Measurements from ENCODE around the gene ATXN10.

Gene ATXN10

DNA sequence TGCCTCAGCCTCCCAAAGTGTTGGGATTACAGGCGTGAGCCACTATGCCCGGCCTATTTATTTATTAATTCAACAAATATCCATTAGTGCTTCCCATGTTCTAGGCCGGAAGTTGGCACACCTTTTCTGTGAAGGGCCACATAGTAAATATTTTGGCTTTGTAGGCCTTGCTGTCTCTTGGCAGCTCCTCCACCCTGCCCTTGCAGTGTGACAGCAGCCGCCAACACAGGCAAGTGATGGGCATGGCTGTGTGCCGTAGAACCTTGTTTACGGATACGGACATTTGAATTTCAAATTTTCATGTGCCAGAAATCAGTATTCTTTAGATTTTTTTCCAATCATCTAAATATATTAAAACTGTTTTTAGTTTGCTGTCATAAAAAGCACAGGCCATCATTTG is 165.9 kb downstream of the ATXN10 start:
- H3K4me1 ChIP-seq (ENCODE audit: control insufficient read depth, low read length), result no peaks in the 10 kb centered on the region
- H3K27ac ChIP-seq (ENCODE audit: low read depth, low read length), result no peak overlapping the region
- no peaks in the 10 kb centered on the region for H4K20me1 ChIP-seq (ENCODE audit: control insufficient read depth, insufficient read depth, low read depth, low read length)

DNA sequence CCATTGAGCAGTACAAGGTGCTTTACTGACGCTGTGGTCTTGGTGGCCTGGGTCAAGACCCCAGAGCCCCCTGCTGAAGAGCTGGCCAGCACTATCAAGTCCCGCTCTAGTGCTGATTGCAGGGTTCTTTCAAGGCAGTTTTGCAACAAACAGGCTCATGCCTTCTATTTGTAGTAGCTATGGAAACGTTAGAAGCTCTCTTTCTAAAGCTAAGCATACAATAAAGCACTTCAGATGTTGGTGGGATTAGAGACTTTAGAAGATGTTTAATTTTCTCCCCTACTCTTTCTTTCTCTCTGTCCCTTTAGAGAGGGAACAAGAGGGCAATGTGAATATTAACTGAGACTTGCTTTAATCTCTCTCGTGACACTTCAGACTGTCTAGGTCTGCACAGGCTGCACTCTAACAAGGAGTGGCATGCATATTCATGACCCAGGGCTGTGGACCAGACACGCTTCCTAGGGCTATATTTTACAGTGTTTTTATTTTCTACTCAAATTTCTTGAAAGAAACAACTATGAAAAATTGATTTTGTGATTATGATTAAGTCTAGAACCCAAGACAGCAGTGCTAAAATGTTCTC is 166.8 kb downstream of the ATXN10 start:
- Histone ChIP-seq H3K36me3 (ENCODE audit: control insufficient read depth, low read length) (peaks cover 30% of the 10 kb centered on the region), H3F3A (ENCODE audit: control insufficient read depth, insufficient read depth) (no peaks in the 10 kb centered on the region), H3K9me2 (replicated peaks; ENCODE audit: control insufficient read depth, low read length) (no peaks in the 10 kb centered on the region), H4K20me1 (ENCODE audit: control insufficient read depth, insufficient read depth, low read depth, low read length) (no peaks in the 10 kb centered on the region), H3K79me2 (ENCODE audit: control insufficient read depth, low read length) (no peaks in the 10 kb centered on the region), H3K27ac (ENCODE audit: low read depth, low read length) (no peak overlapping the region), H3K4me2 (ENCODE audit: low read length) (no peak overlapping the region), H3K27me3 (ENCODE audit: control insufficient read depth, low read length) (no peaks in the 10 kb centered on the region), H3K4me3 (ENCODE audit: low read length) (no peak overlapping the region), H3K9me3 (ENCODE audit: control insufficient read depth, insufficient read depth, low read length) (no peaks in the 10 kb centered on the region), H3K4me1 (ENCODE audit: control insufficient read depth, low read length) (no peaks in the 10 kb centered on the region)
- TF ChIP-seq EZH2phosphoT487 (IDR thresholded peaks at IDR 0.05; ENCODE audit: borderline replicate concordance, low read length), result no peak
- TF ChIP-seq, protein P1, sequence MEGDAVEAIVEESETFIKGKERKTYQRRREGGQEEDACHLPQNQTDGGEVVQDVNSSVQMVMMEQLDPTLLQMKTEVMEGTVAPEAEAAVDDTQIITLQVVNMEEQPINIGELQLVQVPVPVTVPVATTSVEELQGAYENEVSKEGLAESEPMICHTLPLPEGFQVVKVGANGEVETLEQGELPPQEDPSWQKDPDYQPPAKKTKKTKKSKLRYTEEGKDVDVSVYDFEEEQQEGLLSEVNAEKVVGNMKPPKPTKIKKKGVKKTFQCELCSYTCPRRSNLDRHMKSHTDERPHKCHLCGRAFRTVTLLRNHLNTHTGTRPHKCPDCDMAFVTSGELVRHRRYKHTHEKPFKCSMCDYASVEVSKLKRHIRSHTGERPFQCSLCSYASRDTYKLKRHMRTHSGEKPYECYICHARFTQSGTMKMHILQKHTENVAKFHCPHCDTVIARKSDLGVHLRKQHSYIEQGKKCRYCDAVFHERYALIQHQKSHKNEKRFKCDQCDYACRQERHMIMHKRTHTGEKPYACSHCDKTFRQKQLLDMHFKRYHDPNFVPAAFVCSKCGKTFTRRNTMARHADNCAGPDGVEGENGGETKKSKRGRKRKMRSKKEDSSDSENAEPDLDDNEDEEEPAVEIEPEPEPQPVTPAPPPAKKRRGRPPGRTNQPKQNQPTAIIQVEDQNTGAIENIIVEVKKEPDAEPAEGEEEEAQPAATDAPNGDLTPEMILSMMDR (IDR thresholded peaks at IDR 0.05; ENCODE audit: low read depth, low read length, poor library complexity, severe bottlenecking), result no peak

More for the DNA sequence above, 165.9 kb downstream of the ATXN10 start:
- H3K27me3 ChIP-seq (ENCODE audit: control insufficient read depth, low read length), result no peaks in the 10 kb centered on the region
- no peaks in the 10 kb centered on the region for H3K9me3 ChIP-seq (ENCODE audit: control insufficient read depth, insufficient read depth, low read length)
- no peaks in the 10 kb centered on the region for H3K9me2 ChIP-seq (replicated peaks; ENCODE audit: control insufficient read depth, low read length)
- TF ChIP-seq, protein P1 (IDR thresholded peaks at IDR 0.05; ENCODE audit: low read depth, low read length, poor library complexity, severe bottlenecking), result no peak
- TF ChIP-seq EZH2phosphoT487 (IDR thresholded peaks at IDR 0.05; ENCODE audit: borderline replicate concordance, low read length), result no peak
- H3K4me2 ChIP-seq (ENCODE audit: low read length), result no peak overlapping the region
- no peaks in the 10 kb centered on the region for H3F3A ChIP-seq (ENCODE audit: control insufficient read depth, insufficient read depth)
- peaks cover 21% of the 10 kb centered on the region for H3K36me3 ChIP-seq (ENCODE audit: control insufficient read depth, low read length)
- H3K79me2 ChIP-seq (ENCODE audit: control insufficient read depth, low read length), result no peaks in the 10 kb centered on the region
- no peak overlapping the region for H3K4me3 ChIP-seq (ENCODE audit: low read length)

DNA sequence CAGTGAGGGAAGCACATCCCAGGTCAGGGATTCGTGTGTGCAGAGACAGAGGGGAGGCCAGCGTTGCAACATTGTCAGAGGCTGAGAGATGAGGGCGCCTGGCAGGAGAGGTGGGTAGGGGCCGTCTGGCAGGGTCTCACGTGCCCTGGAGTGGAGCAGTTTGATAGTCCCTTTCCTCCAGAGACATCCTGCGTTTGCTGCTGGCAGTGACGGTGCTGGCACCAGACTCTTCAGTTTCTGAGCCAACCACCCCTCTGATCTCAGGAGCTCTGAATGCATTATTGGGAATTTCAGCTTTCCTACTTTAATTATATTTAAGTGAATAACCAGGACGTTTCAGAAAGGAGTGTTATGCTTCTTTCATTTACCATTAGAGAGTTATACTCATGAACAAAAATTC is 168.8 kb downstream of the ATXN10 start:
- H4K20me1 ChIP-seq (ENCODE audit: control insufficient read depth, insufficient read depth, low read depth, low read length), result no peaks in the 10 kb centered on the region
- H3K79me2 ChIP-seq (ENCODE audit: control insufficient read depth, low read length), result no peaks in the 10 kb centered on the region
- no peak overlapping the region for H3K4me3 ChIP-seq (ENCODE audit: low read length)
- H3F3A ChIP-seq (ENCODE audit: control insufficient read depth, insufficient read depth), result no peaks in the 10 kb centered on the region
- no peaks in the 10 kb centered on the region for H3K9me3 ChIP-seq (ENCODE audit: control insufficient read depth, insufficient read depth, low read length)
- H3K4me2 ChIP-seq (ENCODE audit: low read length), result no peak overlapping the region
- H3K9me2 ChIP-seq (replicated peaks; ENCODE audit: control insufficient read depth, low read length), result no peaks in the 10 kb centered on the region
- H3K4me1 ChIP-seq (ENCODE audit: control insufficient read depth, low read length), result no peaks in the 10 kb centered on the region
- peaks cover 43% of the 10 kb centered on the region for H3K36me3 ChIP-seq (ENCODE audit: control insufficient read depth, low read length)
- H3K27me3 ChIP-seq (ENCODE audit: control insufficient read depth, low read length), result no peaks in the 10 kb centered on the region
- no peak overlapping the region for H3K27ac ChIP-seq (ENCODE audit: low read depth, low read length)
- TF ChIP-seq, protein P1 (IDR thresholded peaks at IDR 0.05; ENCODE audit: low read depth, low read length, poor library complexity, severe bottlenecking), result no peak
- no peak for TF ChIP-seq EZH2phosphoT487 (IDR thresholded peaks at IDR 0.05; ENCODE audit: borderline replicate concordance, low read length)

Data from DOHH2 (cell line).